WTC11 (cell line): ENCODE results near the gene TIE1. TPM values are rescaled to one million over a fixed set of nuclear protein-coding genes. Genes with fewer than 3 reads are reported as not detected.

Experiments
- ATAC-seq: fragments of 200-7000 bp; cut with Tn5 transposase; 2 replicates; pipeline ENCODE4 v1.10.0; 2021; ENCODE audit warnings: mild to moderate bottlenecking, moderate library complexity
- CTCF ChIA-PET: fragments of 300-600 bp; sonication (Branson Sonifier 250); formaldehyde crosslinking; loops from one replicate; lab custom pipeline; 2021; ENCODE audit warnings: antibody characterized with exemption; lab: Charles Lee
- POLR2A ChIA-PET: fragments of 350-600 bp; sonication (Branson Sonifier 250); formaldehyde crosslinking; loops from one replicate; lab custom pipeline; 2021; ENCODE audit warnings: antibody characterized with exemption; lab: Charles Lee
- DNase-seq: peaks from one replicate; pipeline ENCODE4 v3.0.0; 2021; ENCODE audit warnings: low spot score
- H3K27ac Mint-ChIP-seq: 2 replicates; pipeline ENCODE4 v1.8.0; 2021; ENCODE audit warnings: mixed read lengths
- H3K27me3 Mint-ChIP-seq: 2 replicates; pipeline ENCODE4 v1.8.0; 2021; ENCODE audit warnings: low read depth, mild to moderate bottlenecking, moderate library complexity, mixed read lengths
- H3K36me3 Mint-ChIP-seq: 2 replicates; pipeline ENCODE4 v1.8.0; 2021; ENCODE audit warnings: mixed read lengths
- H3K4me1 Mint-ChIP-seq: 2 replicates; pipeline ENCODE4 v1.8.0; 2022; ENCODE audit warnings: mixed read lengths
- H3K4me3 Mint-ChIP-seq: 2 replicates; pipeline ENCODE4 v1.8.0; 2021; ENCODE audit warnings: mild to moderate bottlenecking, moderate library complexity, mixed read lengths
- H3K9me3 Mint-ChIP-seq: 2 replicates; pipeline ENCODE4 v1.8.0; 2021; ENCODE audit warnings: mixed read lengths
- AFF4 ChIP-seq: sonication (generic); formaldehyde crosslinking; IDR thresholded peaks from 2 replicates; pipeline ENCODE4 v1.8.1; 2023; ENCODE audit warnings: mild to moderate bottlenecking, missing genetic modification reagents, borderline replicate concordance
- ATF1 ChIP-seq: sonication (generic); formaldehyde crosslinking; IDR thresholded peaks from 2 replicates; pipeline ENCODE4 v1.8.1; 2023; ENCODE audit warnings: mild to moderate bottlenecking, moderate library complexity, missing genetic modification reagents
- CBFB ChIP-seq: sonication (generic); formaldehyde crosslinking; IDR thresholded peaks from 2 replicates; pipeline ENCODE4 v1.8.1; 2022; ENCODE audit warnings: mild to moderate bottlenecking, low read depth, missing genetic modification reagents
- JUN ChIP-seq: sonication (generic); formaldehyde crosslinking; IDR thresholded peaks from 2 replicates; pipeline ENCODE4 v1.8.0; 2023; ENCODE audit warnings: mild to moderate bottlenecking, missing genetic modification reagents
- MXD4 ChIP-seq: fragments of 250-450 bp; sonication (Bioruptor Pico); IDR thresholded peaks from 2 replicates; pipeline ENCODE4 v1.8.0; 2021; ENCODE audit warnings: mild to moderate bottlenecking, moderate library complexity, borderline replicate concordance
- OVOL2 ChIP-seq: fragments of 250-450 bp; sonication (Bioruptor Pico); IDR thresholded peaks from 2 replicates; pipeline ENCODE4 v1.9.0; 2021; ENCODE audit warnings: mild to moderate bottlenecking, borderline replicate concordance
- PRRX2 ChIP-seq: fragments of 250-450 bp; sonication (Bioruptor Pico); IDR thresholded peaks from 2 replicates; pipeline ENCODE4 v1.8.0; 2021; ENCODE audit warnings: mild to moderate bottlenecking
- RELA ChIP-seq: sonication (generic); formaldehyde crosslinking; IDR thresholded peaks from 2 replicates; pipeline ENCODE4 v1.8.1; 2022; ENCODE audit warnings: missing genetic modification reagents, mild to moderate bottlenecking, borderline replicate concordance
- RORB ChIP-seq: fragments of 250-450 bp; sonication (Bioruptor Pico); IDR thresholded peaks from 2 replicates; pipeline ENCODE4 v1.9.0; 2021; ENCODE audit warnings: mild to moderate bottlenecking
- SMAD3 ChIP-seq: sonication (generic); formaldehyde crosslinking; IDR thresholded peaks from 2 replicates; pipeline ENCODE4 v1.8.0; 2022; ENCODE audit warnings: missing genetic modification reagents, mild to moderate bottlenecking, borderline replicate concordance
- TEAD1 ChIP-seq: sonication (generic); formaldehyde crosslinking; IDR thresholded peaks from 2 replicates; pipeline ENCODE4 v1.8.0; 2022; ENCODE audit warnings: mild to moderate bottlenecking, missing genetic modification reagents
- USF1 ChIP-seq: sonication (generic); formaldehyde crosslinking; IDR thresholded peaks from 2 replicates; pipeline ENCODE4 v1.8.0; 2022; ENCODE audit warnings: mild to moderate bottlenecking, missing genetic modification reagents
- ZNF138 ChIP-seq: sonication (generic); formaldehyde crosslinking; conservative IDR thresholded peaks from 2 replicates; pipeline ENCODE4 v1.8.1; 2022; ENCODE audit warnings: mild to moderate bottlenecking, moderate library complexity, missing genetic modification reagents
- ZNF219 ChIP-seq: sonication (generic); formaldehyde crosslinking; IDR thresholded peaks from 2 replicates; pipeline ENCODE4 v1.8.0; 2023; ENCODE audit warnings: missing genetic modification reagents, mild to moderate bottlenecking, borderline replicate concordance
- ZNF232 ChIP-seq: sonication (generic); formaldehyde crosslinking; IDR thresholded peaks from 2 replicates; pipeline ENCODE4 v1.8.0; 2022; ENCODE audit warnings: mild to moderate bottlenecking, missing genetic modification reagents
- ZNF263 ChIP-seq: sonication (generic); formaldehyde crosslinking; IDR thresholded peaks from 2 replicates; pipeline ENCODE4 v1.8.1; 2022; ENCODE audit warnings: low read depth, mild to moderate bottlenecking, moderate library complexity, missing genetic modification reagents
- ZNF396 ChIP-seq: fragments of 250-450 bp; sonication (Bioruptor Pico); IDR thresholded peaks from 2 replicates; pipeline ENCODE4 v1.8.0; 2021; ENCODE audit warnings: mild to moderate bottlenecking, moderate library complexity, borderline replicate concordance
- ZNF423 ChIP-seq: fragments of 250-450 bp; sonication (Bioruptor Pico); IDR thresholded peaks from 2 replicates; pipeline ENCODE4 v2.1.2; 2022; ENCODE audit warnings: mild to moderate bottlenecking, moderate library complexity
- ZNF671 ChIP-seq: fragments of 250-450 bp; sonication (Bioruptor Pico); IDR thresholded peaks from 2 replicates; pipeline ENCODE4 v1.8.0; 2021; ENCODE audit warnings: mild to moderate bottlenecking
- total RNA-seq: library from RNA; stranded (reverse); gene quantifications from 3 replicates; pipeline ENCODE4 v1.2.3, GENCODE V29; 2021

Gene TIE1
- total RNA-seq, 1 experiment from 2014 or later = 2.5 TPM

- Mint-ChIP-seq H3K4me3 (no peak overlapping the region), H3K27me3 (peaks cover 6% of the 10 kb centered on the region), H3K36me3 (peaks cover 9% of the 10 kb centered on the region), H3K4me1 (peaks cover 12% of the 10 kb centered on the region; the same call in 1 of the 2 replicates), H3K27ac (0 out of 2 replicates have a peak overlapping the region, but pooled peaks have one; percentile 2), H3K9me3 (peaks cover 27% of the 10 kb centered on the region)
- ChIA-PET POLR2A (interaction anchor here (0.9 to 2.3 kb wide), 2 partner anchors 28 to 101 kb away, joined by 3 to 7 read pairs; partner anchors contain the start of gene CDC20), CTCF (interaction anchor here (0.8 to 1.3 kb wide), 4 partner anchors 9 to 84 kb away, joined by 3 to 5 read pairs (median 4); partner anchors contain the start of genes C1orf210 and ELOVL1)
- ATAC-seq = peak; percentile 88
- TF ChIP-seq ZNF396 (CRISPR knock-in tag) = no peak
- TF ChIP-seq ZNF263 = peak; percentile 30; the same call in 1 of the 2 replicates
- no peak for TF ChIP-seq ZNF219
- peak; percentile 31 for DNase-seq
Measured at GRCh38 chr1:43329995-43330751, 29.4 kb downstream of the TIE1 start.

- H3K9me3 Mint-ChIP-seq = peaks cover 19% of the 10 kb centered on the region
- peaks cover 9% of the 10 kb centered on the region for H3K36me3 Mint-ChIP-seq
- H3K4me1 Mint-ChIP-seq = peaks cover 12% of the 10 kb centered on the region; the same call in 1 of the 2 replicates
- POLR2A ChIA-PET = no interaction called here
- DNase-seq (no peak), ATAC-seq (no peak)
- CTCF ChIA-PET = no interaction called here
- H3K4me3 Mint-ChIP-seq = no peak overlapping the region
- TF ChIP-seq ZNF396 (CRISPR knock-in tag) = no peak
- H3K27ac Mint-ChIP-seq = no peak overlapping the region
- peaks cover 6% of the 10 kb centered on the region for H3K27me3 Mint-ChIP-seq
Measured at GRCh38 chr1:43331688-43332087, 30.9 kb downstream of the TIE1 start.

- peaks cover 12% of the 10 kb centered on the region; the same call in 1 of the 2 replicates for H3K4me1 Mint-ChIP-seq
- peaks cover 4% of the 10 kb centered on the region for H3K27me3 Mint-ChIP-seq
- no peaks in the 10 kb centered on the region for H3K9me3 Mint-ChIP-seq
- H3K4me3 Mint-ChIP-seq = no peak overlapping the region
- POLR2A ChIA-PET = no interaction called here
- ATAC-seq = no peak; the same call in 1 of the 2 replicates
- TF ChIP-seq ATF1 (CRISPR knock-in tag) = no peak
- no peak for TF ChIP-seq PRRX2 (CRISPR knock-in tag)
- TF ChIP-seq ZNF423 (CRISPR knock-in tag) = no peak
- TF ChIP-seq RELA (CRISPR knock-in tag) = no peak
- TF ChIP-seq TEAD1 (CRISPR knock-in tag) = no peak
- no peak for TF ChIP-seq AFF4 (CRISPR knock-in tag)
- no peak for TF ChIP-seq USF1 (CRISPR knock-in tag)
- no peak for TF ChIP-seq JUN (CRISPR knock-in tag)
- no peak for TF ChIP-seq ZNF671 (CRISPR knock-in tag)
- TF ChIP-seq MXD4 (CRISPR knock-in tag) = no peak
- TF ChIP-seq ZNF138 (CRISPR knock-in tag) = no peak
- no peak for TF ChIP-seq ZNF263
- no peak for TF ChIP-seq ZNF396 (CRISPR knock-in tag)
- TF ChIP-seq OVOL2 (CRISPR knock-in tag) = no peak
- no peak for TF ChIP-seq CBFB (CRISPR knock-in tag)
- TF ChIP-seq RORB (CRISPR knock-in tag) = no peak
- TF ChIP-seq SMAD3 (CRISPR knock-in tag) = no peak
- no peak for TF ChIP-seq ZNF232
- TF ChIP-seq, all 79 proteins: peak for 0
- CTCF ChIA-PET = no interaction called here
- Mint-ChIP-seq H3K27ac (no peak overlapping the region), H3K36me3 (no peaks in the 10 kb centered on the region)
- no peak for DNase-seq
Measured at GRCh38 chr1:43334453-43335205, 33.8 kb downstream of the TIE1 start.
